DMS53 treated with DMSO at 0.1 percent for 48 hours (cell line): Measurements from ENCODE around the gene MNAT1.
"Not testable (repeated sequence)": the region's sequence is repeated elsewhere in the genome, so short reads cannot be mapped to it uniquely, and the experiment has no call there.

Experiments
- DNase-seq: peaks from one replicate; lab custom pipeline; 2025; ENCODE audit not compliant: unreplicated experiment; lab: John Stamatoyannopoulos, UW

The MNAT1 gene

DNA sequence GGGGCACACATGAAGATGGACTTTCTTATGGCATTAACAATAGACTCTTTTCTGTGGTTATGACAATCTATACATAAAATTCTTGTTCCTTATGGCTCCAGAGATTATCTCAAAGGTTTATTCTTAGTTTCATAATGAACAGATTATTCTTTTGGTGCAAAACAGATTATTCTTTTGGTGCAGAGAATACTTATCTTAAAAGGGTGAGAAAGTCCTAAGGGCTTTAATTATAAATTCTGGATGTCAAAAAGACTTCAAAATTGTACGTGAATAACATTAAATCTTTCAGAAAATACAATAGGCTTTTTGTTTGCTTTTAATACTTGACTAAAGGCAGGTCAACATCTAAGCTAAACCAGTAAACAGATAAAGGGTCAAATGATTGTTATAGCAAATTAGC is 69.3 kb downstream of the MNAT1 start:
- DNase-seq, result no peak

DNA sequence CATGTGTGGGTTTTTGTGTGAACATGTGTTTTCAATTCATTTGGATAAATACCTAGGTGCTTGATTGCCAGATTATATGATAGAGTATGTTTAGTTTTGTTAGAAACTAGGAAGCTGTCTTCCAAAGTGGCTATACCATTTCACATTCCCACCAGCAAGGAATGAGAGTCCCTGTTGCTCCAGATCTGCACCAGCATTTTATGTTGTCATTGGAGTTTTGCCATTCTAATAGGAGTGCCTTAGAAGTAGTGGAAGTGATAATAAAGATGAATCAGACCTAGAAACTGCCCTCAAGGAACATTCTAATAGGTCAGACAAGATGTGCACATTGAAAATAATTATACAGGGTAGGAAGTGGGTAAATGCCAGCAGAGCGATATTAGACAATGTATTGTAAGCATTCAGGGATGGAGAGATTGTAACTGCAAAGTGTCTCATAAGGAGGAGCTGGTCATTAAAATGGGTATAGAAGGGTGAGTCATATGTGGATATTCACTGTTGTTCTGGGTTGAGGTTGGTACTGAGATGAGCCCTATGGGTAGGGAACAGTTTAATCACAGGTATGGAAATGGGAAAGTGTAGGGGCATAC is 71.4 kb downstream of the MNAT1 start:
- no peak for DNase-seq

DNA sequence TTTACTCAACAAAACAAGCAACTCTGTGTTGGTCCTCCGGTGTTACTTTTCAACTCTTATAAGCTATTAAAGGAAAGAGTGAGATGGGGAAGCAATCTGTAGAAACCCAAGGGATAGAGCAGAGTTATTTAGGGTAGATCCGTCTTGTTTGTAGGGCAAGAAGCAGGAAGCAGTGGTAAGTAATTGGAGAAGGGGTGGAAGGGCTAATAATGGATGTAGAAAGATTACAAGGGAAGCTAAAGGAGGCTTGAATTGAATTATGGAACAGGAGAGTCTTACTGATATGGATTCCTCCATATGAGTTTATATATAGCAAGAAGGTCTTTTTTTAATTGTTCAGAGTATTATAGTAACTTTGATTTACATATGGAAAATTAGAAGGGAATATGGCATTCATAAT is 72.7 kb downstream of the MNAT1 start:
- DNase-seq, result no peak

DNA sequence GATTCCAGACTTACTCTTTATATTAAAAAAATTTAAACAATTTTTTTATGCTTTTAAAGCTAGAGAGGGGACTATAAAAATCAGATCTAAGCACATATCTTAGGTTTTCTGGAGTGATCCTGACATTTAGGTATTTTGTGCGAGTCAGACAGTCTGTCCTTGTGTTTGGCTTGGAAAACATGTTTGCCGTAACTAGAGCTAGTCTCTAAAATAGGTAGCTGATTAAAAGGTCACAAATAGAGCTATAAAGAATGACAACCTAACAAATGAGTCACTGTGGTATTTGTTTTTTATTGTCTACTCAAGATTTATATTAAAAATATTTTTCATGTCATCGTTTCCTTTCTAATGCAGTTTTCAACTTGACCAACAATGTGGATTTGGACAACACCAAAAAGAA is 73.4 kb downstream of the MNAT1 start:
- DNase-seq, result no peak

DNA sequence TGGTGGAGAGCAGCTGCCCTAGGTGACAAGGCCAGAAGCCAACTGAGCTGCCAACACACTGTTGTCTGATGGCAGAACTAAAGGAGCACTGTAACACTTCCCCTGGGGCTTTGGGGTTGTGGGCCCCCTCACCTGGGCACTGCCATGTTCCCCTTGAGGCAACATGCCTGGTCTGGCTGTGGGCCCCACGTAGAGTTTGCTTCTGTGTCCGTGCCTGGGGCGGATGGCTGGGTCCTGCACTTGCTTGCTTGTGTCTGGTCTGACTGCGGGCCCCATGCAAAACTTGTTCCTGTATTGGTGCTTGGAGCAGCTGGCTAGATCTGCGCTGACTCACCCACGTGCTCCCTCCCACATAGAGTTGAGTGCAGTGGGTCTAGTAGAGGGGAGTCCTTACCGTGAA is 78.4 kb downstream of the MNAT1 start:
- no peak for DNase-seq

DNA sequence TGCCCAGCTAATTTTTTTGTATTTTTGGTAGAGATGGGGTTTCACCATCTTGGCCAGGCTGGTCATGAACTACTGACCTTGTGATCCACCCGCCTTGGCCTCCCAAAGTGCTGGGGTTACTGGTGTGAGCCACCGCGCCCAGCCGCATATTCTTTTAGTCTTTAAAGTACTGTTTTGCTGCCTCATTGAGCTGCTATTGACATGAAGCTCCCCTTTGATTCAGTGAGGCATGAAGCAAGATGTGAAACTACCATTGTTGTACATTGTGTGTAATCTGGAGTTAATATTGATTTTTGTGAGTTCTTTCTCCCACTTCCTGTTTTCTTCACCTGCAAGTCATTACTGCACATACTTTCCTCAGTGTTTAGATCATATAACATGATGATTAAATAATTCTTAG is 80.8 kb downstream of the MNAT1 start:
- DNase-seq, result peak; percentile 24

DNA sequence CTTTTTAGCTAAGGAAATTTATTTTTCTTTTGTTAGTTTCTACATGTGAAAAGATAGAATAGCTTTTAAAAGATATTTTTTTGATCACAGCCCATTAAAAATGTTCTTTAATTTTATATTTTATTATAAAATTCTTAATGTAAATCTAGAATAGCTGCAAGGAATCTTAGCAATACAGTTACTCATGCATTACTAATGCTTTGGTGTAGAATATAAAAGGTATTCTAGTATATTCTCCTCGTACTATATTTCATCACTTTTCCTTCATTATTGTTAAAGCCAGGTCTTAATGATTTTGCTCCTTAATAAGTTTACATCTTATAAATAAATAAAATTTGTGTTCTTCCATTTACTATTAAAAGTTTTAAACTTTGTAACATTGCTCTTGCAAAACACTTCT is 82.6 kb downstream of the MNAT1 start:
- no peak for DNase-seq

DNA sequence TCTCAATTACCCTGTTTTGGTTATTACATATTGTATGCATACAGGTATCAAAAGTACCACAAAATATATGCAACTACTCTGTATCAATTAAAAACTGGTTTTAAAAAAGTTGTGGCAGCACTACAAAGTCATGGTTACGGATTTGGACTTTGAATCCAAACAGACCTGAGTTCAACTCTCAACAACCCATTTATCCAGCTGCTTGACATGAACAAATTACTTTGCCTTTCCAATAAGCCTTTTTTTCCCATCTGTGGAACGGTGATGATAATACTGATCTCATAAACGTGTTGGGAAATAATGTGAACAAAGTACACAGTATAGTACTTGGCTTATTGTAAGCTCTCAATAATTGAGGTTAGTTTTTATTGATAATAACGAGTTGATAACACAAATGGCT is 85.0 kb downstream of the MNAT1 start:
- DNase-seq, result no peak

DNA sequence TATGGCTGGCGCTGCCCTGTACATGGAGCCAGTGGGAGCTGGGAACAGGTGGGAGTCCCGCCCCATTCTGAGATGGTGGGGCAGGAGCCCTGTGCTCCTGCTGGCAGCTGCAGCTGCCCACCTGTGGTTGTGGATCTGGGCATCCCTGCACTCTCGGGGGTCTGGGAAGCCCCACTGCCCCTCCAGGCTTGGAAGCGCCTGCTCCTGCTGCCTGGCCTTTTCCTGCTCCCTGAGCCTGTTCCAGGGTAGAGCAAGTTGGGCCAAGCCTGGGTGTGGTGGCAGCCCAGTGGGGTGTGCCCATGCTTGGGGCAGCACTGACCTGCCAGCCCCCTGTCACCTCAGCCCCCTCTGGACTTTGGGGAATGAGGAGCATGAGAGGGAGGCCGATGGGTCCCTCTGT is 104.0 kb downstream of the MNAT1 start:
- DNase-seq, result no peak

DNA sequence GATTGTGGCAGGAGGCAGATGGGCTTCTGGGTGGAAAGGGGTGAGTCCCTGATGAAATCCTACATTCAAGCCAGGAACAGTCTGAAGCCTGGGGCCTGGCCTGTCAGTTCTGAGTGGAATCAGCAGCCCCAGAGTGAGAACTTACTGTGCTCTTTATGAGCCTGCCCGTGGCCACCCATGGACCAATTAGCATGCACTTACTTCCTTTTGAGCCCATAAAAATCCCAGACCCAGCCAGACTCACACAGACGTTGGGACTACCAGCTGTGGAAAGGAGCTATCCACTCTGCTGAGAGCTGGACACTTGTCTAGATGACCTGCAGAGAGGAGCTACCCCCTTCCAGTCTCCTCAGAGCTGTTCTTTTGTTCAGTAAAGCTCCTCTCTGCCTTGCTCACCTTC is 104.5 kb downstream of the MNAT1 start:
- DNase-seq, result no peak

DNA sequence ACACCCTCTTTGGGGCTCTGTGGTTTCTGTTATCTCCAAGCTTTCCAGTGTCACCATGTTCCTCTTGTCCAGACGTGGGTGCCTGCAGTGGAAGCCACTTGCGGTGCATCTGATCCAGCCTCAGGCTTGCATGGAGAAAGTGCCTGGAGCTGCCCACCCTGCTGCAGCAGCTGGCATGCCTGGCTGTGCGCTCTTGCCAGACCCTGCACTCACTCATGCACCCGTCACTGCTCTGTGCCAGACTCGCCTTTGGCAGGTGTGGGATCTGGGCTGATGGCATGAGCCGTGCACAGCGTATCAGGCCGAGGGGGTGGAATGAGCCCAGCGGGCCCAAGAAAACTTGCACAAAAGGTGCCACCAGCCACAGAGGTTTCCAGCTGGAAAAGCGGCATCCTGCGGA is 105.1 kb downstream of the MNAT1 start:
- DNase-seq, result no peak

DNA sequence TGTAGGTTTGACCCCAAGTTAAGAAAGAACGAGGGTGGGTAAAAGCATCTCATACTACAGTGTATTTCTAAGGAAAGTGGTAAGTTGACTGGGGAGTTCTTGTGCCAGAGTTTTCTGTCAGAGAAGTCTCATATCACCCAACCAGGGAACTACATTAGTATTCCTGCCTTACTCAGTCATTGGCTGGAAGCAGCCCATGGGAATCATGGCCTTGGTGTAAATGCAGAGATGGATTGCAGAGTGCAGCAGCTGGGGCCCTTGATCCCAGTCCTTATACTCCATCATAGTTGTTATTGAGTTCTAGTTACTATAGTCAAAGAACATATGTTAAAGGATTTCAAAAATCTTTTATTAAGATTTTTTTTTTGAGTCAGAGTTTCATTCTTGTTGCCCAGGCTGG is 105.8 kb downstream of the MNAT1 start:
- DNase-seq, result no peak

DNA sequence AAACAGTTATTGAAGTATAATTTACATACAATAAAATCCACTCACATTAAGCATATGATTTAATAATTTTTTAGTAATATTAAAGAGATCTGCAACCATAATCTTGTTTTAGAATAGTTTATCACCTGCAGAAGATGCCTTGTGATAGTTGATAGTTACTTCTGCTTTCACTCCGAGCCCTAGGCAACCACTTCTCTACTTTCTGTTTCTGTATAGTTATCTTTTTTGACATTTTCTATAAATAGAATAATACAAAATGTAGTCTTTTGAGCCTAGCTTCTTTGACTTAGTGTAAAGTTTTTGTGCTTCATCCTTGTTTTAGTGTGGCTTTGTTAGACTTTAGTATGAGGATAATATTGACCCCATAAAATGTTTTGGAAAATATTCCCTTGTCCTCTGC is 111.0 kb downstream of the MNAT1 start:
- DNase-seq, result no peak

DNA sequence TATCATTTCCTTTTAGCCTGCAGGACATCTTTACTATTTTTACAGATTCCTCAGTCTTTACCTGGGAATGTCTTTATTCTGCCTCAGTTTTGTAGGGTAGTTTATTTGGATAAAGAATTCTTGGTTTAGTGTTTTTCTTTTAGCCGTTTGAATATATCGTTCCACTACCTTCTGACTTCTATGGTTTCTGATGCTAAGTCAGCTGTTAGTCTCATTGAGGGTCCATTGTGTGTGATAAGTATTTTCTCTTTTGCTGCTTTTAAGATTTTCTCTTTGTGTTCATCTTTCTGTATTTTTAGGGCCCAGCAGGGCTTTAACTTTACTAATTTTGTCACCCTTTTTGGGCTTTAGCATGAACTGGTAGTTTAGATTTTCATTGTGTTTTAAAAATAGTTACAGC is 113.5 kb downstream of the MNAT1 start:
- no peak for DNase-seq

DNA sequence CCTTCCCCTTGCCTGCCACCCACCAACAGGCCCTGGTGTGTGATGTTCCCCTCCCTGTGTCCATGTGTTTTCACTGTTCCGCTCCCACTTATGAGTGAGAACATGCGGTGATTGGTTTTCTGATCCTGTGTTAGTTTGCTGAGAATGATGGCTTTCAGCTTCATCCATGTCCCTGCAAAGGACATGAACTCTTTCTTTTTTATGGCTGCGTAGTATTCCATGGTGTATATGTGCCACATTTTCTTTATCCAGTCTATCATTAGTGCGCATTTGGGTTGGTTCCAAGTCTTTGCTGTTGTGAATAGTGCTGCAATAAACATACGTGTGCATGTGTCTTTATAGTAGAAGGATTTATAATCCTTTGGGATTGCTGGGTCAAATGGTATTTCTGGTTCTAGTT is 117.1 kb downstream of the MNAT1 start:
- not testable (repeated sequence) for DNase-seq

DNA sequence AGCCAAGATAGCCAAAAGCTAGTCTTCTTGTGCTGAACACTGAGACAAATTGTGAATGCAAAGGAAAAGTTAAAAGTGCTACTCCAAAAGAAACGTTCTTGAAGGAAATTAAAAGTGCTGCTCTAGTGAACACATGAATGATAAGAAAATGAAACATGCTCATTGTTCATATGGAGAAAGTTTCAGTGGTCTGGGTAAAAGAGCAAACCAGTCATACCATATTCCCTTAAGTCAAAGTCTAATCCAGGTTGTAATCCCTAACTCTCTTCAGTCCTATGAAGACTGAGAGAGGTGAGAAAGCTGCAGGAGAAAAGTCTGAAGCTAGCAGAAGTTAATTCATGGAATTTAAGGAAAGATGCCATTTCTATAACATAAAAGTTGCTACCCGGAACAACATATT is 121.5 kb downstream of the MNAT1 start:
- DNase-seq, result no peak

DNA sequence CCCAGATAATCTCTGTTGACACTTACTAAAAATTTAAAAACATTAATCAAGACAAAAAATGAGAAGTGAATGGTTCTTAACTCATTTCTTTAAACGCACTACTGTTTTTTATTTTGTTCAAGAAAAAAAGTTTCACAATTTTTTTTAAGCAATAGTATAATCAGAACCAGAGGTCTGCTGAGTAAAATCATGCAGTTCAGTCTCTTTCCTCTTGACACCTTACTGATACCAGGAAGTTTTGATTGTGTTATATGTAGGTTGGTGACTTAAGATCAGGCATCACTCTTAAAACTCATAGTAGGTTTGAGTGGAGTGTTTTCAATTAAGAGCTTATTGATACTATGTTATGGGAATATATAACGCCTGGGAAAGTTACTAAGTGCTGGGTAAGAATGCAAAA is 125.0 kb downstream of the MNAT1 start:
- DNase-seq, result no peak

DNA sequence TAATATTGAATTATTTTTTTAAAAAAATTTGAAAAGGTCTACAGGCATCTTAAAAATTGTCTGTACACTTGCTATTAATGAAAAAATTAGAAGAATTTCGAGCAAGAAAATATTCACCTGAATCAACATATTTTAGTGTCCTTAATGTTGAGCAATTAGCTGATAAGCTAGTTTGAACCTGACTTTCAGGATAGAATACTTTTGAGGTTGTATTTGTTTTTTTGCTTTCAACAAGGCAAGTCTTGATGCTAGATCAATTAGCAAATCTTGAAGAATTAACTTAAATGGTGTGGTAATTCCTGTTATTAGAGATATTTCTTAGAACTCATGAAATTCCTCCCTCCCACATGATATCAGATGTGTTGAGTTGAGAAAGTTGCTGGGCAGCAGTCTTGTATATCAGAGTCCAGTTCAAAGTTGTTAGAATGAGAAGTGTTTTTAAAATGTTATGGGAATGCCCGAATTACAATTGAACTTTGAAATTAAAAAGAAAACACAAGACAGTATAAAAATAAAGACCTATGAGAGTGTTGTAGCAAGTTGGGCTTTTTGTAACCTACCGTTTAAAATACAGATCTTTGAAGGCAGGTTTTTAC is 127.1 kb downstream of the MNAT1 start:
- no peak for DNase-seq

DNA sequence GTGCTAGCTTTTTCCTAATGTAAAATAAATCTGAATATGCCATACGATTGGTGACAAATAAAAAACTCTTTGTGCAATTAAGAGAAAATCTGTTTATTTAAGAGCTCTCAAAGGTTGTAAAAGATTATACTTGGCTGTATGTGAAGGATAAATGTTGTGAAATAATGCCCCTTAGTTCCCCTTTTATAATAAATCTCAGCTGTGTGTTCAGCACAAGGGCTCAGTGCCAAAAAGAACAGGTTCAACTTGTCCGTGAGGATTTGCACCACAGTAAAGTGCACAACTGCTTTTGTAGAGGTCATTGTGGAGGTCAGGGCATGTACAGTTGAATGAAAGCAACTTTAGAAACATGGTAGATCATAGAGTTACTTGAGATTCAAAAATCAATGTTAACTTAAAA is 127.7 kb downstream of the MNAT1 start:
- DNase-seq, result no peak

DNA sequence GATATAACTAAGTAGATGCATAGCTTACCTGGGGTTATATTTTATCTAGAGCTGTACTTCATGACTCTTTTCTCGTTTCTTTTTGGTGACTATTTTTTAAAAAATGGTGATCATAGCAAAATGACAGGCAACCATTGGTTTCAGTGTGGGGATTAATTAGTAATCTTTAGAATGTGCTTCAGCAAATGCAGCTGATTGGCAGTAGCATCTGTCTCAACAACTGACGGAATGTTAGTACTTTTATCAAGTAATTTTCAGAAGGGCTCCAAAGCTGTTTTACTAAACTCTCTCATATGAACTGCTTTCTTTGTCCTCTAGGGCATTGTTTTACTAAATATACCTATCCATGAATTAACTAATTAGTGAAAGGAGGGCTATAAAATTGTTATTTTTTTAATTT is 128.7 kb downstream of the MNAT1 start:
- no peak for DNase-seq

DNA sequence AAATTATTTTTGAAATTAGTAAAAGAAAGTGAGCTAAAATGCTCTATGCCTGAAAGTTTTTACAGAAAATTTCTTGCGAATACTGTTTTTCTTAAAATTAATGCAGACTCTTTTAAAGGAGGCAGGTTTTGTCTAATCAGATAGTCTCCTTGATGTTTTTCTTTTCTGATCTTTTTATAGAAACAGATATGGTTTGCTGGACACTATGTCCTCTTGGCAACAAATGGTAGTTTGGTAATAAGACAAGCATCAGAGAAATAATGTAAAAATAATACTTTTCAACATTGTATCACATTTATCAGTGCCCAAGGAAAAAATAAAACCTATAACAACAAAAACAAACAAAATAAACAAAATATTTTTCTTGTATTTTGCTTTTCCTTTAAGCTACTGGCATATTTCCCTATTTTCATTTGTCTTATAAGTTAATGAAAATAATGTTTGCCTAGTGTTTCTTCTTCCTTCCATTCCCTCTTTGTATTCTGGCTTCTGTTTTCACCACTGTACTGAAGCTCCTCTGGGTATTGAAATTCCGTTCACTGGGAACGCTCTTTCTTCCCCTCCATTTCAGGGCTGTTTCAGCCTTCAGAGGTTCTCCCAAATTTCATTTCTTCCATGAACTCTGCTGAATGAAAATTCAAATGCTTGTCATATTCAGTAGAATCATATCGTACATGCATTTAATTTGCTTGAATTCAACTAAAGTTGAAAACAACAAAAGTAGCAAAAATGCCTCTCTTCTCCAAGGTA is 131.0 kb downstream of the MNAT1 start:
- DNase-seq, result no peak

DNA sequence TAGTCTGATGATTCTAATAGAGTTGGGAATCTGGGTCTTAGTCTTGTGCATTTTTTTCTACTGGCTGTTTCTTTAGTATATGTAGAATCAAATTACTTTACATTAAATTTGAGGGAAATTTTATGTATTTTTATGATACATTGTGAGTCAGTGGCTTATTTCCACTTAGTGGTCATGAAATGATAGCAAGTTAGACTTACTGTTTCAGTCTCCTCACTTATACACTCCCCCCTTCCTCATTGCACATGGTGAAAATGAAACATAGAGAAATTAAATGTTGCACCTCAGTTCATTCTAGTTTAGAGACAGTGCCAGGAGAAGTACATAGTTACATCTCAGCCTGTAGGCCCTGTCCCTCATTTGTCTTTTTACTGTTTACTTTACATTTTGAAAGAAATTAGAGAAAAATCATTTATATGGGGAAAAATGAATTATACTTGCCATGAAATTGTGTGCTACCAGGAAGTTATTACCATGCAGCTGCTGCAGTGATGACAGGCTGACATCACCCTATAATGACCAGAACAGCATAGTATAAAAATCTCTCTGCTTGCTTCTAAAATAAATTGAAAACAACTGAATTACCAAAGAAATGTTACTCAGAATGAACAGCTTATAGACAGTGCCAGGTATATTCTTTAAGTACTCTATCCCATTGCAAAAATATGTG is 133.1 kb downstream of the MNAT1 start:
- peak; percentile 27 for DNase-seq
